PC-9 (cell line): Measurements from ENCODE around the gene TUSC2. TPM values are rescaled to one million over a fixed set of nuclear protein-coding genes. Genes with fewer than 3 reads are reported as not detected.
A peak's percentile ranks its signal among the peaks of the same experiment; 100 is the strongest.

Source experiments
- BruUV-seq: library from RNA; stranded (reverse); fragments of 400-500 nt; replicated peaks from 2 replicates; lab custom pipeline; 2021; lab: Mats Ljungman, UMichigan
- CTCF ChIA-PET: fragments of 300-600 bp; sonication (Branson Sonifier 250); formaldehyde crosslinking; loops from one replicate; lab custom pipeline; 2022; ENCODE audit warnings: antibody characterized with exemption; lab: Charles Lee
- POLR2A ChIA-PET: fragments of 300-600 bp; sonication (Branson Sonifier 250); formaldehyde crosslinking; loops from one replicate; lab custom pipeline; 2022; ENCODE audit warnings: antibody characterized with exemption; ENCODE audit not compliant: unreplicated experiment; lab: Charles Lee
- DNase-seq, 2 experiments: peaks; one replicate each; pipeline versions ENCODE4 v3.0.0 to v3.0.0-alpha.2; 2015 to 2022; ENCODE audit warnings: mixed read lengths in 1 of 2
- H2AFZ ChIP-seq: fragments of 200-600 bp; sonication (generic); 2 replicates; pipeline ENCODE4 v1.8.1; 2017; ENCODE audit warnings: antibody characterized with exemption
- H3F3A ChIP-seq: fragments of 200-600 bp; sonication (generic); 2 replicates; pipeline ENCODE4 v1.8.1; 2017; ENCODE audit warnings: antibody characterized with exemption, mild to moderate bottlenecking, low read depth; ENCODE audit not compliant: insufficient read depth
- H3K27ac ChIP-seq: fragments of 200-600 bp; sonication (generic); 2 replicates; pipeline ENCODE4 v1.6.1; 2016; ENCODE audit warnings: mixed run types
- H3K27me3 ChIP-seq: fragments of 200-600 bp; sonication (generic); 2 replicates; pipeline ENCODE4 v1.6.1; 2016; ENCODE audit warnings: low read depth, mixed run types; ENCODE audit not compliant: insufficient read depth
- H3K36me3 ChIP-seq: fragments of 200-600 bp; sonication (generic); 2 replicates; pipeline ENCODE4 v1.6.1; 2016; ENCODE audit warnings: low read depth, mixed run types
- H3K4me1 ChIP-seq: fragments of 200-600 bp; sonication (generic); replicated peaks from 2 replicates; pipeline ENCODE4 v1.6.1; 2016; ENCODE audit warnings: mixed run types; ENCODE audit not compliant: insufficient read depth
- H3K4me2 ChIP-seq: fragments of 200-600 bp; sonication (generic); 2 replicates; pipeline ENCODE4 v1.6.1; 2017; ENCODE audit warnings: mixed run types
- H3K4me3 ChIP-seq: fragments of 200-600 bp; sonication (generic); 2 replicates; pipeline ENCODE4 v1.6.1; 2016; ENCODE audit warnings: mixed run types
- H3K79me2 ChIP-seq: fragments of 200-600 bp; sonication (generic); 2 replicates; pipeline ENCODE4 v1.6.1; 2017; ENCODE audit warnings: low read depth, mixed run types
- H3K9me2 ChIP-seq: fragments of 200-600 bp; sonication (generic); 2 replicates; pipeline ENCODE4 v1.8.1; 2017; ENCODE audit warnings: mild to moderate bottlenecking; ENCODE audit not compliant: insufficient read depth
- H3K9me3 ChIP-seq: fragments of 200-600 bp; sonication (generic); 2 replicates; pipeline ENCODE4 v1.8.1; 2016; ENCODE audit warnings: low read depth; ENCODE audit not compliant: insufficient read depth
- H4K20me1 ChIP-seq: fragments of 200-600 bp; sonication (generic); 2 replicates; pipeline ENCODE4 v1.8.1; 2017; ENCODE audit not compliant: insufficient read depth
- CTCF ChIP-seq: fragments of 200-600 bp; sonication (generic); conservative IDR thresholded peaks from 2 replicates; pipeline ENCODE4 v1.6.1; 2017; ENCODE audit warnings: mixed run types, antibody characterized with exemption, mild to moderate bottlenecking, moderate library complexity
- EZH2 ChIP-seq: fragments of 200-600 bp; sonication (generic); IDR thresholded peaks from 2 replicates; pipeline ENCODE4 v1.8.0; 2017; ENCODE audit warnings: antibody characterized with exemption, low read depth
- intact Hi-C: fragments of 100-400 bp; cut with micrococcal nuclease; formaldehyde crosslinking; loops from one replicate; pipeline ENCODE4 v1.10.0; 2022; ENCODE audit not compliant: unreplicated experiment
- total RNA-seq: library from RNA; stranded (reverse); gene quantifications from 2 replicates; pipeline ENCODE4 v1.2.3, GENCODE V29; 2021

Gene TUSC2
- total RNA-seq, 1 experiment from 2014 or later: 24.7 TPM

- CTCF ChIA-PET: no interaction called here
- DNase-seq: no peak
- peaks cover 35% of the 10 kb centered on the region for H3K79me2 ChIP-seq
- H3K4me2 ChIP-seq: no peak overlapping the region
- peaks cover 20% of the 10 kb centered on the region for H3K4me1 ChIP-seq
- no peaks in the 10 kb centered on the region for H3K9me2 ChIP-seq
- H3F3A ChIP-seq: no peaks in the 10 kb centered on the region
- H3K27me3 ChIP-seq: no peaks in the 10 kb centered on the region
- BruUV-seq: no TSS peak
- no peak overlapping the region for H2AFZ ChIP-seq
- H3K9me3 ChIP-seq: no peaks in the 10 kb centered on the region
- no peak overlapping the region for H3K27ac ChIP-seq
- no peaks in the 10 kb centered on the region for H3K36me3 ChIP-seq
- no peak overlapping the region for H3K4me3 ChIP-seq
- no peaks in the 10 kb centered on the region for H4K20me1 ChIP-seq
- POLR2A ChIA-PET: no interaction called here
- TF ChIP-seq CTCF (no peak), EZH2 (no peak)
- intact Hi-C loops: no loop called here
Observed at GRCh38 chr3:50294089-50294488, 33.9 kb downstream of the TUSC2 start.

DNA sequence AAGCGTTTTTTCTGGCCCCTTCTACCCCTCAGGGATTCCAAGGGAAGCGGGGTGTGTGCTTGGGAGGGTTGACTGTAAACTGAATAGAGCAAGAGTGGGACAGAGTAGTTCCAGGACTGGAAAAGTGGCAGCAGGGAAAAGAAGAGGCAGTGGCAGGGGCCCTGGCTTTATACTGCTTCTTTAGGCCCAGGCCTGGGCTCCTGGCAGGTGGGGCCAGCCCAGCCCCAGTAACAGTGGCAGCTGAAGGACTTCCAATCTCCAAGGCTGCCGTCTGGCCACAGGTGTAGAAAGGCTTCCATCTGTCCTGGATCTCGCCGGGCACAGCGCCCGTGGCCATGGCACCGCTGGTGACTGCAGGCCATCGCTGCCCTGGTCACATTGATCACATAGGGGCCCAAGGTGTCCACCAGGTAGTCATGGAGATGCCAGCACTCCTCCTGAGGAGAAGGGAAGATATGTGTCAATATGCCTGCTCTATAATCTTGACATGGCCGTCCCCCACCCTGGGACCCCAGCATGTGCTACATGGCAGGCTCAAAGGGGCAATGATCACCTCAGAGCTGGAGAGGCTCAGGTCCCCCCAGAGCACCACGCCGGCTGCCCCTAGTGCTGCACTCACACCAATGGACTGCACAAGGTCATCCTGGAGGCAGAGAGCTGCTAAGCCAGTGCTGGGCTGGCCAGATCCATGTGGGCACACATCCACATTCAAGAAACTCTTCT lies 34.8 kb downstream of the TUSC2 start:
- POLR2A ChIA-PET: no interaction called here
- Histone ChIP-seq H3K27ac (peak overlapping the region; percentile 47; the same call in 1 of the 2 replicates), H3K9me3 (no peaks in the 10 kb centered on the region), H3K79me2 (peaks cover 28% of the 10 kb centered on the region), H3K4me3 (peak overlapping the region; percentile 79), H3K4me2 (peak overlapping the region; percentile 88), H3K36me3 (no peaks in the 10 kb centered on the region), H3K27me3 (no peaks in the 10 kb centered on the region), H4K20me1 (no peaks in the 10 kb centered on the region), H2AFZ (peak overlapping the region; percentile 77; the same call in 1 of the 2 replicates), H3K9me2 (no peaks in the 10 kb centered on the region), H3K4me1 (peaks cover 16% of the 10 kb centered on the region), H3F3A (no peaks in the 10 kb centered on the region)
- BruUV-seq: no TSS peak
- CTCF ChIA-PET: no interaction called here
- no peak for DNase-seq
- intact Hi-C loops: no loop called here
- TF ChIP-seq CTCF (no peak), EZH2 (no peak)

DNA sequence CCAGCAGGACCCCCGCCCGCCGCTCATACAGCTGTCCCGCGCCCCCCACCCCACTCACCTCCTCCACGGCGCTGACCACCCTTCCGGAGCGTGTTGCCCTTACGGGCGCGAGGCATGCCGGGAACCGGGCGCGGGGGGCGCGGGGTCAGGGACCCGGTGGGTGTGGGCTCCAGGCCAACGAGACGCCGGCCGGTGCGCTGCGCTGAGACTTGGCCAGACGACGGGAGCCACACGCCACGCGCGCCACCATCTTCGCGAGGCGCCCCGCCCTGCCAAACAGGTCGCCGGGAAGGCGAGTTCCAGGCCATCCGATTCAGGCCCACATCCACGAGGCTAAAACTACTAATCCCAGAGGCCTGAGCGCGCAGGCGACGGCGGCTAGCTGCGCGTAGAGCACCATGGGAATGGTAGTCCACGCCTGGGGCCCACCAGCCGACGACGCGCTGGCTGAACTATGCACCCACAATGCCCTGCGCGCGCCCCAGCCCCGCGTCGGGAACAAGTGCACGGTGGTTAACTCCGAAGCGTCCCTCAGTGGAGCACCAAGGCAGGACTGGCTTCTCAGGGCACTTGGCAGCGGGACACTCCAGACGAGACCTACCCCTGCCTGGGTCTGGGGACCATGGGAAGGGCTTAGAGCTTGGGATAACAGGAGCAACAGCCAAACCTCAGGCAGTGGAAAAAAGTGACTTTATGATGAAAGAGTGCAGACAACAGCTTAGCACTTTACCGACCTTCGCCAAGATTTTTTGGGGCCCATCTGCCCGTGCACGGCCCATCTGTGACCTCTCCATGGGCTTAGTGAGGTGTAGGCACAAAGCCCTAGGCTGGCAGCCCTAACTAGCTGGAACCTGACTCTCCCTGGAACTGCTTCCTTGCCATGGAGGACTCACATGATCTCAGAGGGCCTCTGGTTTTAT lies 35.6 kb downstream of the TUSC2 start, which contains the start of gene IFRD2:
IFRD2 (minus strand) TSS at position 271 of the 920 bp plus-strand sequence; CDS start at position 116, 155 bp downstream.
- Histone ChIP-seq H3F3A (no peaks in the 10 kb centered on the region), H3K4me1 (peaks cover 13% of the 10 kb centered on the region), H3K9me2 (no peaks in the 10 kb centered on the region), H2AFZ (peak within 1 kb of the TSS; percentile 77), H3K4me2 (peak within 1 kb of the TSS; percentile 88), H3K36me3 (no peaks in the 10 kb centered on the region), H3K79me2 (peaks cover 25% of the 10 kb centered on the region), H3K27ac (peak within 1 kb of the TSS; percentile 74), H3K4me3 (peak within 1 kb of the TSS; percentile 79), H3K9me3 (no peaks in the 10 kb centered on the region), H4K20me1 (no peaks in the 10 kb centered on the region), H3K27me3 (no peaks in the 10 kb centered on the region)
- intact Hi-C loops: loop anchor here (1.0 kb wide), 1 partner anchor 29 kb away; no protein-coding TSS in a partner anchor
- TF ChIP-seq EZH2: no peak
- no peak for TF ChIP-seq CTCF
- BruUV-seq: TSS peak; percentile 93
- ChIA-PET CTCF (interaction anchor here (0.6 to 0.9 kb wide), 2 partner anchors 28 to 29 kb away, joined by 3 to 10 read pairs; no protein-coding TSS in a partner anchor), POLR2A (interaction anchor here (0.5 to 1.2 kb wide), 4 partner anchors 24 to 57 kb away, joined by 5 to 9 read pairs (median 8); partner anchors contain the start of gene GNAI2)
- DNase-seq: peak; percentile 90 to 95
